ENCODE measurements around the gene OR10A7. TPM values are rescaled to one million over a fixed set of nuclear protein-coding genes. Genes with fewer than 3 reads are reported as not detected.
"Not testable (repeated sequence)": the region's sequence is repeated elsewhere in the genome, so short reads cannot be mapped to it uniquely, and the experiment has no call there.

Gene OR10A7, protein sequence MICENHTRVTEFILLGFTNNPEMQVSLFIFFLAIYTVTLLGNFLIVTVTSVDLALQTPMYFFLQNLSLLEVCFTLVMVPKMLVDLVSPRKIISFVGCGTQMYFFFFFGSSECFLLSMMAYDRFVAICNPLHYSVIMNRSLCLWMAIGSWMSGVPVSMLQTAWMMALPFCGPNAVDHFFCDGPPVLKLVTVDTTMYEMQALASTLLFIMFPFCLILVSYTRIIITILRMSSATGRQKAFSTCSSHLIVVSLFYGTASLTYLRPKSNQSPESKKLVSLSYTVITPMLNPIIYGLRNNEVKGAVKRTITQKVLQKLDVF
- total RNA-seq, result not detected in 2 replicates

DNA sequence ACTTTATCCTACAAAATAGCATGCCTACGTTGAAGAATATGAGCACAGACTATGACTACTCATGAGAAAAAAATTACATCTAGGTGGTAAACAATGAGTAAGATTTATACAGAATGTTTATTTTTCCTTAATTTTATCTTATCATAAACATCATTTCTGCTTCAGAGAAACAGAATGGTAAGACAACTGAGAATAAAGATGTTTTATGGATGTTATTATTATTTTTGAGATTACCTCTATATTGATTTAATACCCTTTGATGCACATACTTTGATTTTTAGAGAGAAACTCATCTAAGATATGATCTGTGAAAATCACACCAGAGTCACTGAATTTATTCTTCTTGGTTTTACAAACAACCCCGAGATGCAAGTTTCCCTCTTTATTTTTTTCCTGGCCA, at the start of gene OR10A7:
Gene OR10A7, plus strand, starts transcription at position 301 of the 400 bp plus-strand sequence. Its CDS starts 0 bp downstream, at position 301.
- no peak for DNase-seq (ENCODE audit: low read depth in 2 of 2)

DNA sequence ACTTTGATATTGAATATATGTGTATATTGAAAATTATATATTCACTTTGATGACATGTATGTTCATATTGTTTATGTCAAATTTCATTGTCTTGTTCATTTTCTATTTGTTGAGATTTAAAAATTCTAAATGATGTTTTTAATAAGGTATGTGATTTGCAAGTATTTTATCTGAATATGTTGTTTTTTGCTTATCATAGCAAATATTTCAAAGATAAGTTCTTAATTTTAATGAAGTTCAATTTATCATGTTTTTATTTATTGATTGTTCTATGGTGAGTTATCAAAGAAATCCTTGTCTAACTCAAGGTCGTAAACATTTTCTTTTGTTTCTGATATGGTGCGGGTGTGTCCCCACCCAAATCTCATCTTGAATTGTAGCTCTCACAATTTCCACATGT, 49.4 kb upstream of the OR10A7 start:
- DNase-seq (ENCODE audit: low read depth in 2 of 2), result no peak

DNA sequence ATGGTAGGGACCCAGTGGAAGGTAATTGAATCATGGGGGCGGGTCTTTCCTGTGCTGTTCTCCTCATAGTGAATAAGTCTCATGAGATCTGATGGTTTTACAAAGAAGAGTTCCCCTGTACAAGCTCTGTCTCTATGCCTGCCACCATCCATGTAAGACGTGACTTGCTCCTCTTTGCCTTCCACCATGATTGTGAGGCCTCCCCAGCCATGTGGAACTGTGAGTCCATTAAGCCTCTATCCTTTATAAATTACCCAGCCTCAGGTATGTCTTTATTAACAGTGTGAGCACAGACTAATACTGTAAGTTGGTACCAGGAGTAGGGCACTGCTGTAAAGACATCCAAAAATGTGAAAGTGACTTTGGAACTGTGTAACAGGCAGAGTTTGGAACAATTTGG, 49.0 kb upstream of the OR10A7 start:
- DNase-seq (ENCODE audit: low read depth in 2 of 2), result not testable (repeated sequence)

DNA sequence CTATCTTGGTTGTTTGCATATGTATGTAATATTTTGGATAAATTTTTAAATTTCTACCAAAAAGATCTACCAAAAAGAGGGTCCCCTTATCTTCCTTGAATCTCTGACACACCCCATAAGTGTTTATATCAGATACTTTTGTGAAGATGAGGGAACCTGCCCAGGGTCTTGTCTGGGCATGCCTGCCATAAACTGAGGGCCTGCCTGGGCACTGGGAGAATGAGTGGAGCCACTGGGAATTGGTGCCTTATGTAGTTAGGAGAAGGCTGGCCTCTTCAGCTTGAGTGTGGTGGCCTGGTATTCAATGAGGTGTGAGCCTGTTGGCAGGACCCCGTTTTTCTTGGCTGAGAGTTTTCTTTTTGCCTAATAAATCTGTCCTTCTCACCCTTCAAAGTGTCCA, 48.1 kb upstream of the OR10A7 start:
- no peak for DNase-seq (ENCODE audit: low read depth in 2 of 2)

DNA sequence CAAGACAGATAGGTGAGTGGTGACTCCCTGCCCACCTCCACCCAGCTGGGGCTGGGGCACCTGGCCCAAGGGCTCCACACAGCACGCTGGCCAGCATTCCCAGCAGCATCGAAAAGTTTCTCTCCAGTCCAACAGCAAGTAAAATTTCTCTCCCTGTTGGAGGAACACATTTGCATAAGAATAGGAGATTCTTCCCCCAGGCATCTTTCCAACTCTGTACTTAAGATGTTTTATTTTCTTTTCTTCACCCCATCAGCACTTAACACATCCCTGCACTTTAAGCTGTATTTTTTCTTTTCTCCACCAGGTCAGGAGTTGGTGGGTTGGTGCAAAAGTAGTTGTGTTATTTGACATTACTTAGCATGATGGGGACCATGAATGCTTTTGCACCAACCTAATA, 47.4 kb upstream of the OR10A7 start:
- DNase-seq (ENCODE audit: low read depth in 2 of 2), result no peak

DNA sequence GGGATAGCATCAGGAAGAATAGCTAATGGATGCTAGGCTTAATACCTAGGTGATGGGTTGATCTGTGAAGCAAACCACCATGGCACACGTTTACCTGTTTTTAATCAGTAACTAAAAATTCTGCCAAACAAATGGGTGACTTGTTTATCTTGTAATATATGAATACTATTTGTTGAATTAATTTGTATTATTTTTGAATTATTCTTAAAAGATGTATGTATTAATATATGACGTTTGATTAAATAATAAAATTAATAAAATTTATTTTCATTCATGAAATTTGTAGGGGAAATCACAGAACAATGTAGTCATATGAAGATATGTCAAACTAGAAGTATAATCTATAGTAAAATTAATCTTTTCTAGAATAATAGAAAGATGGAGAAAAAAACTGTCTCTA, 32.3 kb upstream of the OR10A7 start:
- no peak for DNase-seq (ENCODE audit: low read depth in 2 of 2)

DNA sequence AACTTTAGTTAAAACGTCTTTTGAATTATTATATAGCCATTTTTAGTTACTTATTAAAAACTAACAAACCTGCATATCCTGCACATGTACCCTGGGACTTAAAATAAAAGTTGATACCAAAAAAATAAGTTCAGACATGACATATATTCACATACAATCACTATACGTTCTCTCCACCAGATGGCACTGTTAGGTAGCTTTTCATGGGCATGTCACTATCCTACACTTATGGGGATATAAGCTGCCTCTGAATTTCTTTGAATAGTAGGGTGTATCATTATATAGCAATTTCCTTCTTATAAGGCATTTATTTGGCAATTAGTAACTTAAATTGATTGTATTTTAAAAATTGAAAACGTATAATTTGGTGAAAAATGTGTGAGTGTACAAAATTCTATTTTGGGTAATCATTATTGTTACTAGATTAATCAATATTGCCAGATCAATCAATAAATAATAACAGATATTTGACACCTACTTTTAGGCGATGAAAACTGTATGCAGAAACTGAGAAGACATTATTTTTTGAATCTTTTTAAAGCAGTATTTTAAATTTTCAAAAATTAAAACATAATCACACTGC, 31.8 kb upstream of the OR10A7 start:
- DNase-seq (ENCODE audit: low read depth in 2 of 2), result peak; percentile 72 to 79

DNA sequence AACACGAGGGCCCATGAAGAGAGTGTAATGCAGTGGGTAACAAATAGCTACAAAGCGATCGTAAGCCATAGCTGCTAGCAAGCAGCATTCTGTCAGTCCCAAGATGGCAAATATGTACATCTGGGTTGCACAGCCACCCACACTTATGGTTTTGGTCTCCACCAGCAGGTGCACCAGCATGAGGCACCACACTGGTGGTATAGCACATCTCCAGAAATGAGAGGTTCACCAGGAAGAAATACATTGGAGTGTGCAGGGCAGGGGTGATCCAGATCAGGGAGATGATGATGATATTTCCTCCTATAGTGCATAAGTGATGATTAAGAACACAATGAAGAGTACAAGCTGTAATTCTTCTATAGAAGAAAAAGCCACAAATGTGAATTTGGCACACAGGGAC, 26.4 kb upstream of the OR10A7 start:
- no peak for DNase-seq (ENCODE audit: low read depth in 2 of 2)

DNA sequence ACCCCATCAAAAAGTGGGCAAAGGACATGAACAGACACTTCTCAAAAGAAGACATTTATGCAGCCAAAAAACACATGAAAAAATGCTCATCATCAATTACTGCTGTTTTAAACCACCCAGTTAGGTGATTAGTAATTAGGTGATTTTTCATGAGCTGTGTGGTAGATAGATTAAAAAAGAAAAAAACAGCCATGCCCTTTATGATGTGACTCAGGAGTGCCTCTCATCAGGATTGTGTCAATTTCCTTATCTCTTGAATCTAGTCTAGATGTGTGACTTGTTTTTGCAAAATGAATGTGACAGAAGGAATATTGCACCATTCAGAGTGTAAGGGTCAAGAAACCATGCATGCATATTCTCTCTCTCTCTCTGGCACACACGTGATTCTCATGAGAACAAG, 5.7 kb downstream of the OR10A7 start:
- DNase-seq (ENCODE audit: low read depth in 2 of 2), result no peak

DNA sequence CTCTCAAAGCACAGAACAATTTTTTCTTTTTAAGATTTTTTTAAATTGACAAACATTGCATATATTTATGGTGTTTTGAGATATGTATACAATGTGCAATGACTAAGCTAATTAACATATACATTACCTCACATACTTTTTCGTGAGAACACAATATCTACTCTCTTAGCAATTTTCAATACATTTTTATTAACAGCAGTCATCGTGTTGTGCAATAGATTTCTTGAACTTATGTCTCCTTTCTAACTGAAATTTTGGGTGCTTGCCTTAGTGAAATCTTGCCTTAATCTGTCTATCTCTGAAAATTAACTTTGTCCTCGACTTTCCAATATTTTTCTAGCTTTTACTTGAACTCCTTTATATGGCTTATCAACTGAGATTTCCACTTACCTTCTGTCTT, 6.8 kb downstream of the OR10A7 start:
- no peak for DNase-seq (ENCODE audit: low read depth in 2 of 2)

DNA sequence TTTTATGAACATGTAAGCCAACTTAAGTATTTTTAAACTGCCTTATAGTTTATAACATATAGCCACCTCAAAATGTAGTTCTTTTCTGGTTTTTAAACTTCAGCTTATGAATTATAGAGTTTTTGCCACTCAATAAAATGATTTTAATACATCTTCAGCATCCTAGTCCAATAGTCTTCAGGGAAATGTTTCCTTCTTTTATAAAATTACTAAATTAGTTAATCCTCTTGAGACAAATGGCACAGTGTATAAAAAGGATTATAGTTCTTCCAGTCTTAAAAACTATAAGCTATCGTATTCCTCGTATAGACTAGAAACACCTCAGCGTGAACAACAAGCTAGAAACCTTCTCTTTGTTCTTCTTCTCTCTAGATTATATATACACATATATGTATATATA, 23.5 kb downstream of the OR10A7 start, which contains the start of gene OR6C74:
Gene OR6C74, plus strand, starts transcription at position 301 of the 400 bp plus-strand sequence. CDS start 2,679 bp downstream, outside the sequence.
- no peak for DNase-seq (ENCODE audit: low read depth in 2 of 2)

DNA sequence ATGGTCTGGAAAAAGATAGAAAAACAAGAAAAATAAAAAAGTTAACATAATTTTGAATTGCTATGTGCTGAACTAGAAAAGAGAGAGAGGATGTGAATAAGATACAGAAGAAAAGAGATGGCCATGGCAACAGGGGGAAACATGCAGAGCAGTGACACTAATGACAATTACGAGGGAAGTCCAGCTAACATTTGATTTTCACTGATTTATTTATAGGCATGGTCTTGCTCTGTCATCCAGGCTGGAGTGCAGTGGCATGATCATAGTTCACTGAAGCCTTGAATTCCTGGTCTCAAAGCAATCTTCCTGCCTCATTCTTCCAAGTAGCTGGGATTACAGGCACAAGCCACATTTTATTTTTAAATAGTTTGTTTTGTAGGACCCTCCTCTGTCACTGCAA, 25.3 kb downstream of the OR10A7 start:
- DNase-seq (ENCODE audit: low read depth in 2 of 2), result no peak

DNA sequence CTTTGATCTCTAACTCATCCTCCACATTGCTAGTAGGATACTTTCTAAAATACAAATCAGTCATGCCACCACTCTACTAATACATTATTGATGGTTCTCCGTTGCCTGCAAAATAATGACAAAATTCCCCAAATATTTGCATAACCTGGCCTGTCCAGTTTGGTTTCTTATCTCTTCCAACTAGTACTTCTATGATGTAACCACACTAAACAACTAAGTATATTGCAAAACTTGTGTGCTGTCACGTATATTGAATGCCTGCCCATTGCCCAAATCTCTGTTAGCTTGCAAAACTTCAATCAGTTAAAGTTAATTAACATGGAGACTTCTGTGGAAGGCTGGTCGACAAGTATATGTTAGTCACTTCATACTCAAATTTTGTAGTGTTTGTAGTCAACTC, 30.1 kb downstream of the OR10A7 start:
- no peak for DNase-seq (ENCODE audit: low read depth in 2 of 2)

DNA sequence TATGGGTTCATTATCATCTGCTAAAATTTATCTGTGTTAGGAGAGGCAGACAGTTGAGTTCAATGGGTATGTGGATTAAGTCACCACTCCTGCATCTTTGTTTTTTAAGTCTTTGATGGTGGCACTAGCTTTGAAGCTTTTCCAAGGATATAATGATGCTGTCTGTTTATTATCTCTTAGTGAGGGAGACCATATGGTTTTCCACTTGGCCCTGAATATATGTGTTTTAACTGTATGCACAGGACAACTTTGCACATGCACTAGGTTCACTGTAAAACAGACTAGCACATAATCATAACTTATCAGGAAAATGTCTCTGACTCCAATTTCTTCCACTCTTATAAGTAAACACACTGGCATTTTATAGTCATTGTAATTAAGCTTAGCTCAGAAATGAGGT, 32.5 kb downstream of the OR10A7 start:
- DNase-seq (ENCODE audit: low read depth in 2 of 2), result no peak

DNA sequence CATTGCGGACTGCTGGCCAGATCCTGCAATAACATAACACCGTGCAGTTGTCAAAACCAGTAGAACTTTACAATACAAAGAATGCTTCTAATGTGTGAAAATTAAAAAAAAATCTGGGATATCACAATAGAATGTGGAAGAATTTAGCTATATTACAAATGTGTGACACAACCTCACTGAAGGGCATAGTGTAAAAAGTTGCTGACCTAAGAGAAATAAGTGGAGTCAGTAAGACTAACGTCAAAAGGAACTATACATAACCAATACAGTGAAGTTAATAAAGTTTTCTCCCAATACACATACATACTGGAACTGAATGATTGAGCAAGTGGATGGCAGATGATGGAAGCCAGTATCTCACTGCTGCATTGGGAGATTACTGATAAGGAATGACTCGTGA, 36.0 kb downstream of the OR10A7 start:
- no peak for DNase-seq (ENCODE audit: low read depth in 2 of 2)

DNA sequence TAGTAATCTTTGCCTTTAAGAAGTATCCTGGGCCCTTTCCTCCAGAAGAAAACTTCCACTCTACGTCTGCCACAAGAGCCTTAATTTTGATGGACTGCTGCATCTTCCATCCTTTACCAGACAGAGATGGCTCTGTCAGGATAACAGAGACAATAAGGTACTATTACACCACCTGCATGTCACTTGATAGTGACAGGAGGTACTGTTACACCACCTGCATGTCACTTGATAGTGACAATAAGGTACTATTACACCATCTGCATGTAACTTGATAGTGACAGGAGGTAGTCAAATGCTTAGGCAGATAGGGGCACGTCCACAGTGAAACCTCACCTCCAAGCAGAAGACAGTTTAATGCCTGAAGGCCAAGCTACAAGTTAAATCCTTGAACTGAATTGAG, 37.5 kb downstream of the OR10A7 start:
- no peak for DNase-seq (ENCODE audit: low read depth in 2 of 2)

Other genes with a start within 250 kb of the OR10A7 start
- not detected in 2 replicates for gene TESPA1, start 236.3 kb upstream of the OR10A7 start, total RNA-seq
- gene NEUROD4, start 201.1 kb upstream of the OR10A7 start, total RNA-seq, result not detected in 2 replicates
- not detected in 2 replicates for gene OR9K2, start 94.6 kb upstream of the OR10A7 start, total RNA-seq
- not detected in 2 replicates for gene OR6C74, start 23.6 kb downstream of the OR10A7 start, total RNA-seq
- not detected in 2 replicates for gene OR6C6, start 75.5 kb downstream of the OR10A7 start, total RNA-seq
- gene OR6C1, start 93.3 kb downstream of the OR10A7 start, total RNA-seq, result not detected in 2 replicates
- not detected in 2 replicates for gene OR6C3, start 109.7 kb downstream of the OR10A7 start, total RNA-seq
- gene OR6C75, start 141.9 kb downstream of the OR10A7 start, total RNA-seq, result not detected in 2 replicates
- gene OR6C65, start 179.5 kb downstream of the OR10A7 start, total RNA-seq, result not detected in 2 replicates
- gene OR6C76, start 205.2 kb downstream of the OR10A7 start, total RNA-seq, result not detected in 2 replicates
- not detected in 2 replicates for gene OR6C2, start 223.1 kb downstream of the OR10A7 start, total RNA-seq
- gene OR6C70, start 249.1 kb downstream of the OR10A7 start, total RNA-seq, result not detected in 2 replicates

Data from dermis microvascular lymphatic vessel endothelial cell (primary cell).